Esophagus squamous epithelium (tissue), 4 donors: ENCODE measurements around the gene MAP3K12.
"Not testable (repeated sequence)": the region's sequence is repeated elsewhere in the genome, so short reads cannot be mapped to it uniquely, and the experiment has no call there.

Experiments
- CTCF ChIP-seq, 6 experiments: fragments of 450-650 bp in 4 of 6; fragments of 200-600 bp in 2 of 6; sonication (generic) in 2 of 6; IDR thresholded peaks; one replicate each; pipeline ENCODE4 v1.5.1; 2016 to 2019; ENCODE audit warnings: antibody characterized with exemption in 6 of 6, mild to moderate bottlenecking in 4 of 6, moderate library complexity in 4 of 6
- POLR2A ChIP-seq, 4 donors: fragments of 450-650 bp; IDR thresholded peaks; one replicate each; pipeline ENCODE4 v1.6.1; 2017; ENCODE audit warnings: antibody characterized with exemption in 4 of 4, mild to moderate bottlenecking in 4 of 4, moderate library complexity in 3 of 4

DNA sequence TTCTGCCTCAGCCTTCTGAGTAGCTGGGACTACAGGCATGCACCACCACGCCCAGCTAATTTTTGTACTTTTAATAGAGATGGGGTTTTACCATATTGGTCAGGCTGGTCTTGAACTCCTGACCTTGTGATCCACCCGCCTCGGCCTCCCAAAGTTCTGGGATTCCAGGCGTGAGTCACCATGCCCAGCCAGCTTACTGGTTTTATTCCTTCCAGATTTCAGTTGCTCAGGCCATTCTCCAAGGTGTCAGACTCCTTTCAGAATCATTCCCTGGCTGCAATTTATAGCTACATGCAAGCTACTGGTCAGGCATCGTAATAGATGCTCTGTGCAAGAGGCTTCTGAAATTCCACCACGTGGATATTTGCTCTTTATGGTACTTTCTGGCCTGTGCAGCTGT is 17.8 kb downstream of the MAP3K12 start:
- not testable (repeated sequence) for TF ChIP-seq CTCF, POLR2A (IDR thresholded peaks at IDR 0.05)
